Islet precursor cell (in vitro differentiated cells): Measurements from ENCODE around the gene TIPRL.
A peak's percentile ranks its signal among the peaks of the same experiment; 100 is the strongest.
"Not testable (repeated sequence)": the region's sequence is repeated elsewhere in the genome, so short reads cannot be mapped to it uniquely, and the experiment has no call there.

Experiments
- DNase-seq: peaks from one replicate; pipeline ENCODE4 v3.0.0-alpha.2; 2018

The TIPRL gene

DNA sequence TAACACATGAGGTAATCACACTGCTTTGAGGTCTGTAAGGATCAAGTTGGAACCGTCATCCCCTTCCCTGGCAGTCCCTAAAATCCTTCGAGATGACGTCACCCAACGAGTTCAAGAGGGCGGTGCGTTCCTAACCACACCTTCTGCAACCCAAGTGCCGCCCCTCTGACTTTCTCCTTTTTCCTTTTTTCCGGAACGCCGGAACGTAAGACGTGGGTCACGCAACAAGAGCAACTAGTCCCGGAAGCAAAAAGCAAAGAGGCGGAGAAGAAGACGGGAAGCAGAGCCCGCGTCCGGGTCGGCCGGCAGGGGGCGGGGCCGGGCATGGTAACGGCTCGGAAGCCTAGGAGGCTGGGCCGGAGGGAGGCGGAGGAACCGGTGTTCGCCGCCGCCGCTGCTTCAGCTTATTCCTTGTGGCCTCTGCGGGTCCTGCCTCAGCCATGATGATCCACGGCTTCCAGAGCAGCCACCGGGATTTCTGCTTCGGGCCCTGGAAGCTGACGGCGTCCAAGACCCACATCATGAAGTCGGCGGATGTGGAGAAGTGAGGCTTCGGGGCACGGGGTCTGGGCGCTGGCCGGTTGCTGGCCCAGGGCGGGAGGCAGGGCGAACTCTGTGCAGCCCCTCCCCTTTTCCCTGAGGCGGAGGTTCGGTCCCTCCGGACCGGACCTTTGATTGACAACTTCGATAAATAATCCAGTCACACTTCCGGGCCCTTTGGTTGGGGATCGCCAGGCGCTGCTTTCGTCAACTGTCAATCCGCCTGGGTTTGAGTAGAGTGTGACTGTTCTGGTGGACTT is at the start of gene TIPRL:
TSS of gene TIPRL (plus strand) at position 325 of the 800 bp plus-strand sequence. CDS start at position 441, 116 bp downstream.
- DNase-seq, result peak; percentile 99

DNA sequence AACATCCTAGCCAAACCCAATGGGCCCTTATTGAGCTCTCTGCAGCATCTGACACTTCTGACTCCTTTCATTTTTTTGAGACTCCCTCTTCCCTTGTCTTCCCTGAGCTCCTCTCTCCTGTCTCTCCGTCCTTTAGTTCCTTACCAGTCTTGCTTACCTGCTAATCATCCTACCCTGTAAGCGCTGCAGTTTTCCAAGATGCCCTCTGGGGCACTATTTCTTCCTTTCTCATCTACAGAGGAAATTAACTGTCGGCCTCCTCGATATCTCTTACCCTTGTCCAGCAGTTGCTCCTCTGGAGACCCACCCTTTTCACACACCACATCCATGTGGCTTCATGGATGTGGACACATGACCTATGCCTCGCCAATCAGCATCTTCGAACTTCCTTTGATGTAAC is 48.8 kb upstream of the TIPRL start:
- no peak for DNase-seq

DNA sequence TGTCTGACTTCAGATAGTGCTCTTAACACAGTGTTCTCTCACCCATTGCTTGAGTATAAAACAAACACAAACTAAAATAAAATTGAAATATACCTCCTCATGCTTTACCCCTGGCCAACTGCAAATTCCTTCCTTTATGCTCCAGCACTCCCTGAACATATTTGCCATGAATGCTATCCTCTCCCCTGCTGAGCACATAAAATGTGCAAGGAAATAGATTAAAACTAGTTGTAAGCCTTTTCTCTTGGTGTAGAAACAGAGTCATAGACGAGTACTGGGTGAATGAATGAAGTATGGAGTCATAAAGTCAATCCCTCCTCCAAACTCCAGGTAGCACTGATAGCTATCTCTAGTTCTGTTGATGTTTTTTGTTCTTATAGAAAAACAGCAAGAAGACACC is 44.6 kb upstream of the TIPRL start:
- no peak for DNase-seq

DNA sequence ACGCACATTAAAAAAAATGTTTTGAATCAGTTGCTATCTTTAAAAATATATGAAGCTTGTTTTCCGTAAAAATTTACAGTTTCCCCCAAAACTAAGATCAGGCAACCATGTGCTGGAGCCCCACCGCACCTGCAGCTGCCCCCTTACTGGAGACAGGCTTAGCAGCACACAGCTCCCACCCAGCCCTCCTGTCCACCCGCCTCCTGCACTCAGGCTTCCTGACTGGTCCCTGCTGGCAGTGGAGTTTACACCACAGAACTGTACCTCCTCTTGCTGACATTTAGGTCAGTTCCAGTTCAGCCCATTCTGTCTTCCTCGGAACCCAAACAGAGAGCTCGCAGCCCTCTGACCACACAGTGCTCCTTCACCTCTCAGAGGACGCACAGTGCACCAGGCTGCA is 44.1 kb upstream of the TIPRL start:
- DNase-seq, result no peak

DNA sequence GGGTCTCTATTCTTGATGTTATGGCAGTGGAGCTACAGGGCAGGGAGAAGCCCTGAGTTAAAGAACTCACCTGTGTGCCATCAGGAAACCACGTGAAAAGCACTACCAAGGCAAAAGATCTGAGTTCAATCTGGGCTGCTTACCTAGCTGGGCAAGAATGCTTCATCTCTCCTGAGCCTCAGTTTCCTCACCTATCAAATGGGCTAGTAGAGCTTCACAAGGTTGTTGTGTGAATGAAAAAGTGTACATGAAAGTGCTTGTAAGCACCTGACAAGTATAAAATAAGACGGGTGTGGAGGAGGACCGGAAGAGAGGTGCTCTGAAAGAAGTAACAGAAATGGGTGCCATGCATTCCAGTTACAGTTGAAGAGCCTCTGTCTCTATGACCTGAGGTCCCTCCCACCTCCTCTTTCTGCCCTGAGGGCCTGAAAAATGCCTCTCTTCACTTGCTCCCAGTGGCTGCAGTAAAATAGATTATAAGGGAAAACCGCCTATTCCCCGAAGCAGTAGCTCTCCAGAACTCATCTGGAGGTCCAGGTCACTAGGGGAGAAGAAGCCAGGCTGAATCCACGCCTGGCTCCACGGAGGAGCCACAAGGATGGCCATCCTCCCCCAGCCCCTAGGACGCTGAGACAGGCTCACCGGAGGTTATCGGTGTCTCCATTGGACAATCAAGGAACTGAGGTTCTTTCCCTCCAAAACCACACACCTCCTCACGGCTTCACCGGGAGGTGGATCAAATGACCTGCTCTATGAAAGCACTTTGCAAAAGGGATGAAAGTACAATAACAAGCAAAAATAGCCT is 43.4 kb upstream of the TIPRL start:
- DNase-seq, result no peak

DNA sequence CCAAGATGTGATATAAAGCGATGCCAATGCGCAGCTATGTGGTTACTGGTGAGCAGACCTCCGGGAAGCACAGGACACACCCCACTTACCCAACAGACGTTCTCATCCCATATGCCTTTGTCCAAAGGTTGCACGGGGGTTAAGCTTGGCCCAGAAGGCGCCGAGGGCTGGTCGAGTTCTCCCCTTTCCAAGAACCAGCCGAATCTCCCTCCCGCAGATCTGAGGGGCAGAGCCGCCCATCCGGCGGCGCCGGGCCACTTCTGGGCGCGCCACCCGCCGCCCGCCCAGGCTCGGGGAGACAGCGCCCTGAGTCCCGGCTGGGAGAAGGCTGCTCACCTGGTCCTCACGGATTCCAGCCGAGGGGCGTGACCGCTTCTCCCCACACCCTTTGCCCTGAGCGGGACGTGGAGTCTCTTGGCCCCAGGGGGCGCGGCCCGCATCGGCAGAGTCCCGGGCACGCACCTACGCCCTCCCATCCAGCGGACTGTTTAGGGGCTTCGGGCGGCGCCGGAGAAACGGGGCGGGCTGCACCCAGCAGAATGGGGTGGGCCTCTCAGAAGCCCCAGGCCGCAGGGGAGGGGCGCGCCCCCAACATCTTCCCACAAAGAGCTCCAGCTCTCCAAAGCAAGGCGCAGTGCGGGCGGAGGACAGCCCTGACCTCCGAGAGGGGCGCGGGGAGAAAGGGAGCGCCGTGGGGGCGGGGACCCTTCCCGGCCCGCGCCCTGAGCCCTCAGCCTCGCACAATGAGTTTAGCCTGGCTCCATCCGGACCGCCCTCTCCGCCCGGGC is 42.6 kb upstream of the TIPRL start:
- DNase-seq, result peak; percentile 72

DNA sequence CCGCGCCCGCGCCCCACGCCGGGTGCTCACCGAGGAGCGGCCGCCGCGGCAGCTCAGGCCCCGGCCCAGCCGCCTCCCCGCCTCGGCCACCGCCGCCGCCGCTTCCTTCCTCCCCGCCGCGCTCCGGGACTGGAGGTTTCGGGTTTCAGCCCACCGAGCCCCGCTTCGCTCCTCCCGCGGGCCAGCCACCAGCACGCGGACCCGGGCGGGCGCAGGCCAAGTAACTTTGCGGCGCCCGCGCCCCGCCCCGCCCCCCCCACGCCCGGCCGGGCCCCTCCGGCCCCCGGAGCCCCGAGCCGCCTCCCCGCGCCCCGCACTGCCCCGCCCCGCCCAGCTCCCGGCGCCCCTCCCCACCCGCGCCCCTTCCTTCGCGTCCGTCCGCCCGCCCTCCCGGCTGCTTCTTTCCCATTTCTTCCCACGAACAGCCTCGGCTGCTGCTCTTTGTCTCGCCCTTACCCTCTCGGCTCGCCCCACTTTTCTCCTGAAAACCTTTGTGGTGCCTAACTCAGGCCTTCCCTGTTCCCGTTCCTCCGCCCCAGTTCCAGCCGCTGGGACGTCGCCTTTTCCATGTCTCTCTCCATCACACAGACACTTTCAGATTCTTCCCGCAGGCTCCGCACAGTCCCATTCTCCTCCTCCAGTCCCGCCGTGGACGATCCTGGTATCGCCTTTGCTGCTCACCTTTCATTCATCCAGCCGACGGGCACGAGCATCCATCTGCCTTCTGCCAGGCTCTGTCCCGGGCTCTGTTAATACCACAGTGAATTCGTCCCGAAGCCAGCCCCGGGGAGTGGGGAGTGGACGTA is 41.9 kb upstream of the TIPRL start, which contains the start of gene GPR161:
TSS of gene GPR161 (minus strand) at position 222 of the 806 bp plus-strand sequence. CDS start 32,080 bp downstream, outside the sequence.
- DNase-seq, result peak; percentile 80

DNA sequence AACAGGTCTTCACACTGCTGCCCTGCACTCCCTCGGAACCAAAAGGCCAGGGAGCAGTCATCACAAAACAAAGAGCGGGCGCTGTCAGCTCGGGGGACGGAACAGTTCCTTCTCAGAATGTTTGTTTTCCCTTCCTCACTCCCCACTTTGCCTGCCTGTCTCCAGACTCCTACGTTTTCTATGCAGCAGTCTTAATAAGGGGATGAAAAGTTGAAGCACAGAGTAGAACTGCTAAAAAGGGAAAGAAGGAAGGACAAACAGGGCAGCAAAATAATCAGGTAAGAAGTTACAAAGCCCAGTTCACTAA is 41.3 kb upstream of the TIPRL start:
- DNase-seq, result no peak

DNA sequence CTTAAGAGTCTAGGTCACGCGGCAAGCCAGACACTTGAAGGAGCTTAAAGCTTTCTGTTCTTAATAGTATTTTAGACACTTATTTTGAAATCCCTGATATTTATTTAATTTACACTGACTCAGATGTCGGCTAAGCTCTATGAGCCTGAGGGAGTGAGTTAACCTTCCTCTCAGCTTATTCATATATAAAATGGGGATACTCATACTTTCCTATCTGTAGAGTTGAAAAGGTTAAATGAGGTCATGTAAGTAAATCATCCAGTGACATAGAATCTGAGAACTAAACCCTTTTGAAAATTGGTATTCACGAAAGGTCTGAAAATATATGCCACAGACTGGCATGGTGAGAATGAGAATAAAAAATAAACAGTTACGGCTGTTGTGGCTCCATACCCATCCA is 40.6 kb upstream of the TIPRL start:
- DNase-seq, result no peak

DNA sequence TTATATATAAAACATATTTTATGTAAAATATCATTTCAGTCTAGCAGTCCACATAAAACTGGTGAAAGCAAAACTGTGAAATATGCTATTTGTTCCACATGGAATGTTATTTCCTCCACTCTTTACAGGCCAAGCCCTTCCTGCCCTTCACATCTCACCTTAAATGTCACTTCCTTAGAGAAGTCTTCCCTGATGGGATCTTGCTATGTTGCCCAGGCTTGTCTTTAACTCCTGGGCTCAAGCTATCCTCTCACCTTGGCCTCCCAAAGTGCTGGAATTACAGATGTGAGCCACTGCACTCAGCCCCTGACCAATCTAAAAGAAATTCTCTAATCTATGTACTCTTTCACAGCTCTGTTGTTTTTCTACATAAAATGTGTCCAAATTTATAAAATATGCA is 39.7 kb upstream of the TIPRL start:
- DNase-seq, result no peak

DNA sequence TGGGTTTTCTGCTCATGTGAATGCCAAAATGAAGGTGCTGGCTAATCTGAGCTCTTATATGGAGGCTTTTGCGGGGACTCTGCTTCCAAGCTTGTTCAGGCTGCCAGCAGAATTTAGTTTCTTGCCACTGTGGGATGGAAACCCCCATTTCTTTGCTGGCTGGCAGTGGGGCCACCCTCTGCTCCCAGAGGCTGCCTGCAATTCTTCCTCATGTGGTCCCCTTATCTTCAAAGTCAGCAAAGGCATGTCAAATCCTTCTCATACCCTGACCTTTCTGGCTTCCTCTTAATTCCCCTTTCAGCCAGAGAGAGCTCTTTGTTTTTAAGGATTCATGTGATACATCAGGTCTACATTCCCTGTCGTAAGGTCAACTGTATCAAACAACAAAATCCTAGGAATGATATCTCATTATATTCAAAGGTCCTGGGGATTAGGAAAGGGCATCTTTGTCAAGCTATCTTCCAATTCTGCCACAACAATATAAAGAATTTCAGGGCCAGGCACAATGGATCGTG is 36.8 kb upstream of the TIPRL start:
- no peak for DNase-seq

DNA sequence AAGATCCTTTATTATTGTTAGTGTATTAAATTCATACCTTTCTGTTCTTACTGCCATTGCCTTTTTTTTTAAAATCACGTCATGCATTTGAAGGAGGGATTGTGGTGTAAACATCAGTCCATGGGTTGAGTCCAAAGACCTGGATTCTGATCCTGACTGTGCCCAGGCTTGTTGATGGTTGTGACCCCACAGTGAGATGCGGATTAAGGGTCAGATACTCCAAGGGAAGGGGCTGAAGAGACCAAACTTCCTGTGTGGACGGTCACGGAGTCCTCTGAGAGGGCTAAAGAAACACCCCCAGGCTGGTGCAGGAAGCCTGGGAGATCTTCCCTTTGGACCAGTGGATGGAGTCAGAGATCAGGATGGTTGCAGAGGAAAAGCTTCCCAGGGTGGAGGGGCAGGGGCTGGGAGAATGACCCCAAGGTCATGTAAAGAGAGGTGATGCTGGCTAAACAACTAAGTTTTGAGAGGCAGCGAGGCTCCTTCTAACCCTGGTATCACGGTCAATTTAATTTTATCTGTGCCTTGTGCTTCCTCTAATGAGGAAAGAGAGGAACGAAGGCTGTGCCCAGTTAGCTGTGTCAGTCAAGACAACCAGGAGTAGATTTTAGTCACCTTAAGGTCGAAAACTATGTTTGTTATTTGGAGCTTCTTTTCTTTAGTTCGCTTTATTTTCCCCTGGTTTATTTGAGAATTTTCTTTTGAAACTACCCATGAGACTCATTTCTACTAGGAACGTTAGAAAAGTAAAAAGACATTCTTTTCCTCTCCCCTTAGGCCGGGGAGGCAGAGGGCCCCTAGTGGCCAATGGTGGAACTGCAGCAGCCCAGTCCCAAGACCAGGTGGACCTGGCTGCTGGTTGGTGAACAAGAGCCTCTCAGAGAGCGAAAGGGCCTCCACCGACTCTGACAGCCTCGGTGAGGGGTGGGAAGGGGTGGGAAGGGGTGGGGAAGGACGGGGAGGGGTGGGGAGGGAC is 33.3 kb upstream of the TIPRL start:
- peak; percentile 95 for DNase-seq

DNA sequence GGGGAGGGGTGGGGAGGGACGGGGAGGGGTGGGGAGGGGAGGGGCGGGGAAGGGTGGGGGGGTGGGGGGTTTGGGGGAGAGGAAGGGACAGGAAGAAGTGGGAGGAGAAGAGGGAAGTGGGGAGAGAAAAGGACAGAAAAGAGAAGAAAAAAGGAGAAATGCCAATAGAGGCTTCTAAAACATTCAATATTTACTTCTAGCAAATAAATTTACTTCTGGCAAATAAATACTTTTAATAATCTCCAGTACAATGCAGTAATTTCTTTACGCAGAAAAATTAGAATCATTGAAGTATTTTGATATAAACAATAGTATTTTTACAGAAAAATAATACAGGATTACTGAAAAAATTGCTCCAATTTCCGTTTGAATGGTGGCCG is 32.6 kb upstream of the TIPRL start:
- no peak for DNase-seq

DNA sequence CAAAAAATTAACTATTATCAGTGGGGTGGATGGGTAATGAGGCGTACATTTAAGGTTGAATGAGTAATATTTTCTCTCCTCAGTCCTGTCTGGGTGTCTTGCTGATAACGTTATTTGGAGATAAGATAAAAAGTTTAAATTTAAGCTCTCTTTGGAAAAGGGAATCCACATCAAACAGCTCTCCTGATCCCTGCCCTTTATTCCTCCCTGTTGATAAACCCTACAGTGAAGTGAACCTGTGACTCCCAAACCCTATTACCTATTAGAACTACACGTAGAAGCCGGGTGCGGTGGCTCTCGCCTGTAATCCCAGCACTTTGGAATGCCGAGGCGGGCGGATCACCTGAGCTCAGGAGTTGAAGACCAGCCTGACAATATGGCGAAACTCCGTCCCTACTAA is 32.1 kb upstream of the TIPRL start:
- no peak for DNase-seq

DNA sequence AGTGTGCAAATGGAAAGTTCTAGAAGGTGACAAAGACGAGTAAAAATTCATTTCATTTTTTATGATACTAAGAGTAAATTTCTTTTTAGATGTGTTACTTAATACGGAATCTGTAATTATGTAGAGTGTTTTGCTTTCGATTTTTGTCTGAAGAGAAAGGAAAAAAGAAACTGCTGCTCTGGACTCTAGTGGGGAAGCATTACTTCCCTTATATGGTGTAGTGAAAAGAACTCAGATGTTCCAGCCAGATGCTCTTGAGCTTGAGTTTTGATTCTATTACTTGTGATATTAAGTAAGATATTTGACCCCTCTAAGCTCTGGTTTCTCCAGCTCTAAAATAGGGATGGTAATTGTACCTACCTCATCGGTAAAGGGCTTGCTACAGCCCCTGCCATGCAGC is 29.8 kb upstream of the TIPRL start:
- no peak for DNase-seq

DNA sequence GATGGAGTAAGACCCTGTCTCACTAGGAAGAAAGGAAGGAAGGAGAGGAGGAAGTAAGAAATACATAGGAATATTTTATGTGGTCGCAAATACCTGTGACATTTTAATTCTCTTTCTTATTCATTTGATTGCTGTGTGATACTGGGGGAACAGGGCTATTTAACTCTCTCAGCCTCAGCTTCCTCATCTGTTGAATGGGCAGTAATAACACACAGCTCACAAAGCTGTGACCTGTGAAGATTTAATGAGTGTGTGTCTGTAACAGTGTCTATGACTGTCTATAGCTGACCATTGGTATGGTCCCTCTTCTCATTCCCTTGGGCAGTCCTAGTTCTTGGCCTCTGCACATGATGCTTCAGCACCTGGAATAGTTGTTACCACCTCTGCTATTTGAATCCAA is 28.5 kb upstream of the TIPRL start:
- DNase-seq, result no peak

DNA sequence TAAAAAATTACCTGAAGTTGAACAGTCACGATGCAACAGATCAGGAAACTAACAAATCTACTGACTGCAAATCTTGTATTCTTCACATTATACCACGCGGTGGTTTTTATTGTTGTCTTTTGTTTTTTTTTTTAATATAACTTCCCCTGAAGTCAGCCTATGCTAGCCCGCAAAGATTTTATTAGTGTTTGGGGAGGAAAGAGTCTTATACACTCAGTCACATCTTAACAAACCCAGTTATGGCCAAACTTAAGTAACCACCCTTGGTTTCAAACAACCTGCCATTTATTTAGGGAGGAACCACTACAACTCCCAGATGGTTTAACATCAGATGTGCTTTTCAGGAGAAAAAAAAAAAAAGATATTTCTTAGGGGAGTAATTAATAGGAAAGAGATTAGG is 26.8 kb upstream of the TIPRL start:
- no peak for DNase-seq

DNA sequence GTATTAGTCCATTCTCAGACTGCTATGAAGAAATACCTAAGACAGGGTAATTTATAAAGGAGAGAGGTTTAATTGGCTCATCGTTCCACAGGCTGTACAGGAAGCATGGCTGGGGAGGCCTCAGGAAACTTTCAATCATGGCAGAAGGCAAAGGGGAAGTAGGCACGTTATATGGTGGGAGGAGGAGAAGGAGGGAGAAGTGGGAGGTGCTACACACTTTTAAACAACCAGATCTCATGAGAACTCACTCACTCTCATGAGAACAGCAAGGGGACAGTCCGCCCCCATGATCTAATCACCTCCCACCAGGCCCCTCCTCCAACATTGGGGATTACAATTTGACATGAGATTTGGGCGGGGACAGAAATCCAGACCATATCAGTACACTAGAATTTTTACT is 24.1 kb upstream of the TIPRL start:
- not testable (repeated sequence) for DNase-seq

DNA sequence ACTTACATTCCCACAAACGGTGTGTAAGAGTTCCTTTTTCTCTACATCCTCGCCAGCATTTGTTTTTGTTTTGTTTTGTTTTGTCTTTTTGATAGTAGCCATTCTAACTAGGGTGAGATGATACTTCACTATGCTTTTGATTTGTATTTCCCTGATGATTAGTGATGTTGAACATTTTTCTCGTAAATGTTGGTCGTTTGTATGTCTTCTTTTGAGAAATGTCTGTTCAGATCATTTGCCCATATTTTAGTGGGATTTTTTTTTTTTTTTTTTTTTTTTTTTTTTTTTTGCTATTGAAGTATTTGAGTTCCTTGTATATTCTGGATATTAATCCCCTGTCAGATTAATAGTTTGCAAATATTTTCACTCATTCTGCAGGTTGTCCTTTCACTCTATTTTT is 22.9 kb upstream of the TIPRL start:
- no peak for DNase-seq

DNA sequence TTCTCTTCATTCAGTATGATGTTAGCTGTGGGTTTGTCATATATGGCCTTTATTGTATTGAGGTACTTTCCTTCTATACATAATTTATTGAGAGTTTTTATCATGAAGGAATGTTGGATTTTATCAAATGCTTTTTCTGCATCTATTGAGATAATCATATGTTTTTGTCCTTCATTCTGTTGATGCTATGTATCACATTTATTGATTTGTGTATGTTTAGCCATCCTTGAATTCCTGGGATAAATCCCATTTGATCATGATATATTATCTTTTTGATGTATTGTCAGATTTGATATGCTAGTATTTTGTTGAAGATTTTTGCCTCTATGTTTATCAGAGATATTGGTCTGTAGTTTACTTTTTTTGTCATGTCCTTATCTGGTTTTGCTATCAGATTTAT is 21.1 kb upstream of the TIPRL start:
- DNase-seq, result no peak

DNA sequence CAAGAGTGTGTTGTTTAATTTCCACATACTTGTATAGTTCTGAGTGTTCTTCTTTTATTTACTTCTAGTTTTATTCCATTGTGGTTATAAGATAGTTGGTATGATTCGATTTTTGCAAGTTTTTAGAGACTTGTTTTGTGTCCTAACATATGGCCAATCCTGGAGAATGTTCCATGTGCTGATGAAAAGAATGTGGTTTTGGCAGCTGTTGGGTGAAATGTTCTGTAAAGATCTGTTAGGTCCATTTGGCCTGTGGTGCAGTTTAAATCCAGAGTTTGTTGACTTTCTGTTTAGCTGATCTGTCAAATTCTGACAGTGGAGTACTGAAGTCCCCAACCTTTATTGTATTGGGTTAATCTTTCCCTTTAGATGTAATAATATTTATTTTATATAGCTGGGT is 19.5 kb upstream of the TIPRL start:
- no peak for DNase-seq
